GM10248 (cell line): ENCODE results near the gene SEMA7A.
"Not testable (repeated sequence)": the region's sequence is repeated elsewhere in the genome, so short reads cannot be mapped to it uniquely, and the experiment has no call there.

Experiments used
- CTCF ChIA-PET: fragments of 300-600 bp; sonication (Branson Sonifier 250); formaldehyde crosslinking; extraction: SDS; loops from one replicate; lab custom pipeline; 2021; ENCODE audit warnings: antibody characterized with exemption; lab: Yijun Ruan, JAX
- POLR2A ChIA-PET: fragments of 350-650 bp; sonication (Branson Sonifier 250); formaldehyde crosslinking; extraction: SDS; loops from one replicate; lab custom pipeline; 2020; ENCODE audit warnings: antibody characterized with exemption; lab: Yijun Ruan, JAX
- DNase-seq: peaks from one replicate; pipeline ENCODE4 v3.0.0; 2012; ENCODE audit errors: extremely low spot score
- CTCF ChIP-seq: IDR thresholded peaks from 2 replicates; pipeline ENCODE4 v1.5.1; 2012; ENCODE audit warnings: mild to moderate bottlenecking, low read depth; ENCODE audit errors: extremely low read depth, missing control alignments, control extremely low read depth

Gene SEMA7A

GRCh38 chr15:74458473-74458872 is 24.7 kb upstream of the SEMA7A start:
- POLR2A ChIA-PET = interaction anchor here (0.7 kb wide), 1 partner anchor 418 kb away, joined by 4 read pairs; no protein-coding TSS in a partner anchor
- no peak for TF ChIP-seq CTCF
- no peak for DNase-seq
- CTCF ChIA-PET = interaction anchor here (0.8 to 3.0 kb wide), 5 partner anchors 13 to 84 kb away, joined by 3 to 10 read pairs (median 5); no protein-coding TSS in a partner anchor

GRCh38 chr15:74457036-74457435 is 23.3 kb upstream of the SEMA7A start:
- POLR2A ChIA-PET, DNase-seq: not testable (repeated sequence)
- CTCF ChIA-PET = interaction anchor here (1.0 to 3.0 kb wide), 4 partner anchors 9 to 75 kb away, joined by 3 to 10 read pairs (median 5); no protein-coding TSS in a partner anchor

GRCh38 chr15:74454764-74455500 is 21.2 kb upstream of the SEMA7A start:
- no peak for DNase-seq
- TF ChIP-seq CTCF = no peak
- ChIA-PET CTCF (interaction anchor here (1.2 to 3.6 kb wide), 6 partner anchors 13 to 73 kb away, joined by 3 to 24 read pairs (median 4); partner anchors contain the start of gene SEMA7A), POLR2A (interaction anchor here (1.1 kb wide), 1 partner anchor 323 kb away, joined by 3 read pairs; no protein-coding TSS in a partner anchor)

- CTCF ChIA-PET = interaction anchor here (1.0 to 3.6 kb wide), 7 partner anchors 12 to 78 kb away, joined by 3 to 24 read pairs (median 5); partner anchors contain the start of gene SEMA7A
- TF ChIP-seq CTCF = no peak
- no peak for DNase-seq
- POLR2A ChIA-PET = interaction anchor here (0.7 kb wide), 1 partner anchor 541 kb away, joined by 4 read pairs; no protein-coding TSS in a partner anchor
These were observed 20.4 kb upstream of the SEMA7A start for GRCh38 chr15:74453925-74454763.

GRCh38 chr15:74451861-74452835 is 18.4 kb upstream of the SEMA7A start:
- TF ChIP-seq CTCF = no peak
- ChIA-PET CTCF (interaction anchor here (1.4 to 33.1 kb wide), 6 partner anchors 10 to 159 kb away, joined by 3 to 827 read pairs (median 21); partner anchors contain the start of genes CYP11A1 and SEMA7A), POLR2A (no interaction called here)
- DNase-seq = no peak

GRCh38 chr15:74451322-74451721 is 17.6 kb upstream of the SEMA7A start:
- DNase-seq = no peak
- POLR2A ChIA-PET = no interaction called here
- TF ChIP-seq CTCF = no peak
- CTCF ChIA-PET = interaction anchor here (1.4 to 33.1 kb wide), 6 partner anchors 9 to 160 kb away, joined by 3 to 827 read pairs (median 14); partner anchors contain the start of genes CYP11A1, SEMA7A and UBL7
